GM23338 (cell line): Measurements from ENCODE around the gene TMEM218. TPM values are rescaled to one million over a fixed set of nuclear protein-coding genes. Genes with fewer than 3 reads are reported as not detected.

ENCODE experiments used
- ATAC-seq: fragments of 200-7000 bp; cut with Tn5 transposase; 3 replicates; pipeline ENCODE4 v1.9.1; 2020
- DNase-seq: peaks from one replicate; pipeline ENCODE4 v3.0.0-alpha.2; 2015; ENCODE audit warnings: low spot score
- H2AFZ ChIP-seq: fragments of 200-600 bp; sonication (generic); 2 replicates; pipeline ENCODE4 v1.8.0; 2016; ENCODE audit warnings: antibody characterized with exemption, mild to moderate bottlenecking, moderate library complexity
- H3F3A ChIP-seq: fragments of 200-600 bp; sonication (generic); replicated peaks from 2 replicates; pipeline ENCODE4 v1.8.0; 2017; ENCODE audit warnings: antibody characterized with exemption, mixed run types, low read depth
- H3K27ac ChIP-seq: fragments of 200-600 bp; sonication (generic); 2 replicates; pipeline ENCODE4 v1.6.1; 2016; ENCODE audit warnings: low read depth
- H3K27me3 ChIP-seq: fragments of 200-600 bp; sonication (generic); 2 replicates; pipeline ENCODE4 v1.8.0; 2016; ENCODE audit warnings: mild to moderate bottlenecking, mixed run types, moderate library complexity; ENCODE audit not compliant: insufficient read depth
- H3K36me3 ChIP-seq: fragments of 200-600 bp; sonication (generic); 2 replicates; pipeline ENCODE4 v1.8.0; 2016; ENCODE audit warnings: mild to moderate bottlenecking; ENCODE audit not compliant: insufficient read depth
- H3K4me1 ChIP-seq: fragments of 200-600 bp; sonication (generic); 2 replicates; pipeline ENCODE4 v1.8.0; 2016; ENCODE audit warnings: mild to moderate bottlenecking, moderate library complexity; ENCODE audit not compliant: insufficient read depth
- H3K4me2 ChIP-seq: fragments of 200-600 bp; sonication (generic); 2 replicates; pipeline ENCODE4 v1.7.1; 2017; ENCODE audit warnings: mixed run types
- H3K4me3 ChIP-seq: fragments of 200-600 bp; sonication (generic); 2 replicates; pipeline ENCODE4 v1.6.1; 2016; ENCODE audit warnings: mixed run types
- H3K79me2 ChIP-seq: fragments of 200-600 bp; sonication (generic); replicated peaks from 2 replicates; pipeline ENCODE4 v1.8.0; 2017; ENCODE audit warnings: mild to moderate bottlenecking; ENCODE audit not compliant: insufficient read depth
- H3K9me2 ChIP-seq: fragments of 200-600 bp; sonication (generic); 2 replicates; pipeline ENCODE4 v1.8.0; 2017; ENCODE audit not compliant: insufficient read depth
- H4K20me1 ChIP-seq: fragments of 200-600 bp; sonication (generic); replicated peaks from 2 replicates; pipeline ENCODE4 v1.8.0; 2017; ENCODE audit warnings: mild to moderate bottlenecking; ENCODE audit not compliant: insufficient read depth
- H3K27ac Mint-ChIP-seq: 2 replicates; pipeline ENCODE4 v1.8.0; 2020; ENCODE audit warnings: inconsistent platforms, mild to moderate bottlenecking, moderate library complexity, mixed read lengths
- H3K27me3 Mint-ChIP-seq: 3 replicates; pipeline ENCODE4 v1.8.0; 2022; ENCODE audit warnings: low read depth, mild to moderate bottlenecking, moderate library complexity, mixed read lengths, inconsistent platforms; ENCODE audit not compliant: insufficient read depth, poor library complexity
- H3K36me3 Mint-ChIP-seq: 3 replicates; pipeline ENCODE4 v1.8.0; 2021; ENCODE audit warnings: low read depth, mild to moderate bottlenecking, inconsistent platforms, moderate library complexity, mixed read lengths
- H3K4me1 Mint-ChIP-seq: 3 replicates; pipeline ENCODE4 v1.8.0; 2020; ENCODE audit warnings: mild to moderate bottlenecking, inconsistent platforms, mixed read lengths
- H3K4me3 Mint-ChIP-seq: 3 replicates; pipeline ENCODE4 v1.8.0; 2021; ENCODE audit warnings: moderate library complexity, mild to moderate bottlenecking, inconsistent platforms, mixed read lengths
- H3K9me3 Mint-ChIP-seq: 3 replicates; pipeline ENCODE4 v1.8.0; 2020; ENCODE audit warnings: moderate library complexity, mild to moderate bottlenecking, inconsistent platforms, mixed read lengths
- CREB1 ChIP-seq: fragments of 250-450 bp; sonication (Bioruptor Pico); IDR thresholded peaks from 2 replicates; pipeline ENCODE4 v1.5.0; 2020; ENCODE audit warnings: low read depth, mild to moderate bottlenecking, moderate library complexity
- EZH2 ChIP-seq: fragments of 200-600 bp; sonication (generic); IDR thresholded peaks from one replicate; pipeline ENCODE4 v1.8.0; 2017; ENCODE audit warnings: antibody characterized with exemption, mild to moderate bottlenecking, low read depth; ENCODE audit not compliant: unreplicated experiment
- EZH2phosphoT487 ChIP-seq: fragments of 200-600 bp; sonication (generic); IDR thresholded peaks from one replicate; pipeline ENCODE4 v1.8.1; 2018; ENCODE audit warnings: antibody characterized with exemption; ENCODE audit not compliant: unreplicated experiment
- JUNB ChIP-seq: IDR thresholded peaks from one replicate; pipeline ENCODE4 v1.6.1; 2016; ENCODE audit warnings: antibody characterized with exemption; ENCODE audit not compliant: unreplicated experiment
- NANOG ChIP-seq: IDR thresholded peaks from 2 replicates; pipeline ENCODE4 v1.6.1; 2016; ENCODE audit warnings: antibody characterized with exemption, borderline replicate concordance
- POLR2AphosphoS5 ChIP-seq: IDR thresholded peaks from 2 replicates; pipeline ENCODE4 v1.6.1; 2016; ENCODE audit warnings: antibody characterized with exemption, low read depth
- STAT1 ChIP-seq: IDR thresholded peaks from one replicate; pipeline ENCODE4 v1.6.1; 2016; ENCODE audit warnings: antibody characterized with exemption; ENCODE audit not compliant: unreplicated experiment
- ZNF114 ChIP-seq: fragments of 250-450 bp; sonication (Bioruptor Pico); IDR thresholded peaks from 2 replicates; pipeline ENCODE4 v1.5.0; 2020; ENCODE audit warnings: mild to moderate bottlenecking, moderate library complexity
- ZNF331 ChIP-seq: fragments of 250-450 bp; sonication (Bioruptor Pico); IDR thresholded peaks from 2 replicates; pipeline ENCODE4 v1.5.0; 2020; ENCODE audit warnings: low read depth, mild to moderate bottlenecking, moderate library complexity
- polyA plus RNA-seq: library from polyadenylated mRNA; unstranded; fragments of >200 nt; fragmentation: Nextera tagmentation; extraction: Ambion mirVana; gene quantifications from 2 replicates; pipeline ENCODE4 v1.2.1, GENCODE V29; 2016
- total RNA-seq: library from RNA; depleted of rRNA; stranded (reverse); fragments of >200 nt; shearing (Covaris generic); gene quantifications from 2 replicates; pipeline ENCODE4 v1.2.3, GENCODE V29; 2014
- TF ChIP-seq, protein P1 (sequence below): IDR thresholded peaks from 2 replicates; pipeline ENCODE4 v1.6.1; 2016; ENCODE audit warnings: antibody characterized with exemption
- TF ChIP-seq, protein P2 (sequence below): fragments of 250-450 bp; sonication (Bioruptor Pico); IDR thresholded peaks from 2 replicates; pipeline ENCODE4 v1.5.0; 2020; ENCODE audit warnings: mild to moderate bottlenecking, moderate library complexity
- TF ChIP-seq, protein P3 (sequence below): IDR thresholded peaks from one replicate; pipeline ENCODE4 v1.6.1; 2018; ENCODE audit warnings: antibody characterized with exemption; ENCODE audit not compliant: unreplicated experiment
- TF ChIP-seq, protein P4 (sequence below), 2 experiments: fragments of 200-600 bp in 1 of 2; sonication (generic) in 1 of 2; conservative IDR thresholded peaks; 2 replicates each; pipeline versions ENCODE4 v1.5.1 to v1.6.1; 2016 to 2017; ENCODE audit warnings: antibody characterized with exemption in 2 of 2, low read depth in 2 of 2, mild to moderate bottlenecking in 2 of 2, moderate library complexity in 1 of 2

TMEM218 gene
- total and polyA plus RNA-seq, 2 experiments from 2014 or later: 23.7 to 24.2 TPM

DNA sequence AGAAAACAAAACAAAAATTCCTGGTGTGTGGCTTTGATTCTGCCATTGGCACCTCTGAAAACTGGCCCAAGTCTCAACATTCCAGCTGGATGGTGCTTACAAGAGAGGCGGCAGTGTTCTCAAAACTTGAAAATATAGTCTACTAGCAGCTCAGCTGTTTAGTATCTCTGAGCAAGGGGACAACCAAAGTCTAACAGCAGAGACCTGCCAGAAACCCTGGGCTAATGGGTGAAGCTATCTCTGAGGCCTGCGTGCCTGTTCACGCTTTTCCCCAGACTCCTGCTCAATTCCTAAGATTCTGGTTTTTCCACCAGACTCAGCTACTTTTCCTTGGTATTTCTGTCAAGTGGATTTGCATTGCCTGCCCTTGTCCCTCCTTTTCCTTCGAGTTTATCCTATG lies 17.9 kb downstream of the TMEM218 start:
- DNase-seq (no peak), ATAC-seq (no peak)
- H3K4me2 ChIP-seq: no peak overlapping the region
- no peaks in the 10 kb centered on the region for H3F3A ChIP-seq
- TF ChIP-seq CREB1 (no peak), ZNF114 (CRISPR knock-in tag) (no peak), STAT1 (no peak), EZH2phosphoT487 (no peak), ZNF331 (CRISPR knock-in tag) (no peak), NANOG (no peak), EZH2 (no peak), JUNB (no peak), POLR2AphosphoS5 (no peak)
- TF ChIP-seq, protein P1, sequence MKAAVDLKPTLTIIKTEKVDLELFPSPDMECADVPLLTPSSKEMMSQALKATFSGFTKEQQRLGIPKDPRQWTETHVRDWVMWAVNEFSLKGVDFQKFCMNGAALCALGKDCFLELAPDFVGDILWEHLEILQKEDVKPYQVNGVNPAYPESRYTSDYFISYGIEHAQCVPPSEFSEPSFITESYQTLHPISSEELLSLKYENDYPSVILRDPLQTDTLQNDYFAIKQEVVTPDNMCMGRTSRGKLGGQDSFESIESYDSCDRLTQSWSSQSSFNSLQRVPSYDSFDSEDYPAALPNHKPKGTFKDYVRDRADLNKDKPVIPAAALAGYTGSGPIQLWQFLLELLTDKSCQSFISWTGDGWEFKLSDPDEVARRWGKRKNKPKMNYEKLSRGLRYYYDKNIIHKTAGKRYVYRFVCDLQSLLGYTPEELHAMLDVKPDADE: no peak
- TF ChIP-seq, protein P2, sequence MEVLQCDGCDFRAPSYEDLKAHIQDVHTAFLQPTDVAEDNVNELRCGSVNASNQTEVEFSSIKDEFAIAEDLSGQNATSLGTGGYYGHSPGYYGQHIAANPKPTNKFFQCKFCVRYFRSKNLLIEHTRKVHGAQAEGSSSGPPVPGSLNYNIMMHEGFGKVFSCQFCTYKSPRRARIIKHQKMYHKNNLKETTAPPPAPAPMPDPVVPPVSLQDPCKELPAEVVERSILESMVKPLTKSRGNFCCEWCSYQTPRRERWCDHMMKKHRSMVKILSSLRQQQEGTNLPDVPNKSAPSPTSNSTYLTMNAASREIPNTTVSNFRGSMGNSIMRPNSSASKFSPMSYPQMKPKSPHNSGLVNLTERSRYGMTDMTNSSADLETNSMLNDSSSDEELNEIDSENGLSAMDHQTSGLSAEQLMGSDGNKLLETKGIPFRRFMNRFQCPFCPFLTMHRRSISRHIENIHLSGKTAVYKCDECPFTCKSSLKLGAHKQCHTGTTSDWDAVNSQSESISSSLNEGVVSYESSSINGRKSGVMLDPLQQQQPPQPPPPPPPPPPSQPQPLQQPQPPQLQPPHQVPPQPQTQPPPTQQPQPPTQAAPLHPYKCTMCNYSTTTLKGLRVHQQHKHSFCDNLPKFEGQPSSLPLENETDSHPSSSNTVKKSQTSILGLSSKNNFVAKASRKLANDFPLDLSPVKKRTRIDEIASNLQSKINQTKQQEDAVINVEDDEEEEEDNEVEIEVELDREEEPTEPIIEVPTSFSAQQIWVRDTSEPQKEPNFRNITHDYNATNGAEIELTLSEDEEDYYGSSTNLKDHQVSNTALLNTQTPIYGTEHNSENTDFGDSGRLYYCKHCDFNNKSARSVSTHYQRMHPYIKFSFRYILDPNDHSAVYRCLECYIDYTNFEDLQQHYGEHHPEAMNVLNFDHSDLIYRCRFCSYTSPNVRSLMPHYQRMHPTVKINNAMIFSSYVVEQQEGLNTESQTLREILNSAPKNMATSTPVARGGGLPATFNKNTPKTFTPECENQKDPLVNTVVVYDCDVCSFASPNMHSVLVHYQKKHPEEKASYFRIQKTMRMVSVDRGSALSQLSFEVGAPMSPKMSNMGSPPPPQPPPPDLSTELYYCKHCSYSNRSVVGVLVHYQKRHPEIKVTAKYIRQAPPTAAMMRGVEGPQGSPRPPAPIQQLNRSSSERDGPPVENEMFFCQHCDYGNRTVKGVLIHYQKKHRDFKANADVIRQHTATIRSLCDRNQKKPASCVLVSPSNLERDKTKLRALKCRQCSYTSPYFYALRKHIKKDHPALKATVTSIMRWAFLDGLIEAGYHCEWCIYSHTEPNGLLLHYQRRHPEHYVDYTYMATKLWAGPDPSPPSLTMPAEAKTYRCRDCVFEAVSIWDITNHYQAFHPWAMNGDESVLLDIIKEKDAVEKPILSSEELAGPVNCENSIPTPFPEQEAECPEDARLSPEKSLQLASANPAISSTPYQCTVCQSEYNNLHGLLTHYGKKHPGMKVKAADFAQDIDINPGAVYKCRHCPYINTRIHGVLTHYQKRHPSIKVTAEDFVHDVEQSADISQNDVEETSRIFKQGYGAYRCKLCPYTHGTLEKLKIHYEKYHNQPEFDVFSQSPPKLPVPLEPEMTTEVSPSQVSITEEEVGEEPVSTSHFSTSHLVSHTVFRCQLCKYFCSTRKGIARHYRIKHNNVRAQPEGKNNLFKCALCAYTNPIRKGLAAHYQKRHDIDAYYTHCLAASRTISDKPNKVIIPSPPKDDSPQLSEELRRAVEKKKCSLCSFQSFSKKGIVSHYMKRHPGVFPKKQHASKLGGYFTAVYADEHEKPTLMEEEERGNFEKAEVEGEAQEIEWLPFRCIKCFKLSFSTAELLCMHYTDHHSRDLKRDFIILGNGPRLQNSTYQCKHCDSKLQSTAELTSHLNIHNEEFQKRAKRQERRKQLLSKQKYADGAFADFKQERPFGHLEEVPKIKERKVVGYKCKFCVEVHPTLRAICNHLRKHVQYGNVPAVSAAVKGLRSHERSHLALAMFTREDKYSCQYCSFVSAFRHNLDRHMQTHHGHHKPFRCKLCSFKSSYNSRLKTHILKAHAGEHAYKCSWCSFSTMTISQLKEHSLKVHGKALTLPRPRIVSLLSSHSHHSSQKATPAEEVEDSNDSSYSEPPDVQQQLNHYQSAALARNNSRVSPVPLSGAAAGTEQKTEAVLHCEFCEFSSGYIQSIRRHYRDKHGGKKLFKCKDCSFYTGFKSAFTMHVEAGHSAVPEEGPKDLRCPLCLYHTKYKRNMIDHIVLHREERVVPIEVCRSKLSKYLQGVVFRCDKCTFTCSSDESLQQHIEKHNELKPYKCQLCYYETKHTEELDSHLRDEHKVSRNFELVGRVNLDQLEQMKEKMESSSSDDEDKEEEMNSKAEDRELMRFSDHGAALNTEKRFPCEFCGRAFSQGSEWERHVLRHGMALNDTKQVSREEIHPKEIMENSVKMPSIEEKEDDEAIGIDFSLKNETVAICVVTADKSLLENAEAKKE (CRISPR knock-in tag): no peak
- TF ChIP-seq, protein P3, sequence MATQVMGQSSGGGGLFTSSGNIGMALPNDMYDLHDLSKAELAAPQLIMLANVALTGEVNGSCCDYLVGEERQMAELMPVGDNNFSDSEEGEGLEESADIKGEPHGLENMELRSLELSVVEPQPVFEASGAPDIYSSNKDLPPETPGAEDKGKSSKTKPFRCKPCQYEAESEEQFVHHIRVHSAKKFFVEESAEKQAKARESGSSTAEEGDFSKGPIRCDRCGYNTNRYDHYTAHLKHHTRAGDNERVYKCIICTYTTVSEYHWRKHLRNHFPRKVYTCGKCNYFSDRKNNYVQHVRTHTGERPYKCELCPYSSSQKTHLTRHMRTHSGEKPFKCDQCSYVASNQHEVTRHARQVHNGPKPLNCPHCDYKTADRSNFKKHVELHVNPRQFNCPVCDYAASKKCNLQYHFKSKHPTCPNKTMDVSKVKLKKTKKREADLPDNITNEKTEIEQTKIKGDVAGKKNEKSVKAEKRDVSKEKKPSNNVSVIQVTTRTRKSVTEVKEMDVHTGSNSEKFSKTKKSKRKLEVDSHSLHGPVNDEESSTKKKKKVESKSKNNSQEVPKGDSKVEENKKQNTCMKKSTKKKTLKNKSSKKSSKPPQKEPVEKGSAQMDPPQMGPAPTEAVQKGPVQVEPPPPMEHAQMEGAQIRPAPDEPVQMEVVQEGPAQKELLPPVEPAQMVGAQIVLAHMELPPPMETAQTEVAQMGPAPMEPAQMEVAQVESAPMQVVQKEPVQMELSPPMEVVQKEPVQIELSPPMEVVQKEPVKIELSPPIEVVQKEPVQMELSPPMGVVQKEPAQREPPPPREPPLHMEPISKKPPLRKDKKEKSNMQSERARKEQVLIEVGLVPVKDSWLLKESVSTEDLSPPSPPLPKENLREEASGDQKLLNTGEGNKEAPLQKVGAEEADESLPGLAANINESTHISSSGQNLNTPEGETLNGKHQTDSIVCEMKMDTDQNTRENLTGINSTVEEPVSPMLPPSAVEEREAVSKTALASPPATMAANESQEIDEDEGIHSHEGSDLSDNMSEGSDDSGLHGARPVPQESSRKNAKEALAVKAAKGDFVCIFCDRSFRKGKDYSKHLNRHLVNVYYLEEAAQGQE: no peak
- TF ChIP-seq, protein P4, sequence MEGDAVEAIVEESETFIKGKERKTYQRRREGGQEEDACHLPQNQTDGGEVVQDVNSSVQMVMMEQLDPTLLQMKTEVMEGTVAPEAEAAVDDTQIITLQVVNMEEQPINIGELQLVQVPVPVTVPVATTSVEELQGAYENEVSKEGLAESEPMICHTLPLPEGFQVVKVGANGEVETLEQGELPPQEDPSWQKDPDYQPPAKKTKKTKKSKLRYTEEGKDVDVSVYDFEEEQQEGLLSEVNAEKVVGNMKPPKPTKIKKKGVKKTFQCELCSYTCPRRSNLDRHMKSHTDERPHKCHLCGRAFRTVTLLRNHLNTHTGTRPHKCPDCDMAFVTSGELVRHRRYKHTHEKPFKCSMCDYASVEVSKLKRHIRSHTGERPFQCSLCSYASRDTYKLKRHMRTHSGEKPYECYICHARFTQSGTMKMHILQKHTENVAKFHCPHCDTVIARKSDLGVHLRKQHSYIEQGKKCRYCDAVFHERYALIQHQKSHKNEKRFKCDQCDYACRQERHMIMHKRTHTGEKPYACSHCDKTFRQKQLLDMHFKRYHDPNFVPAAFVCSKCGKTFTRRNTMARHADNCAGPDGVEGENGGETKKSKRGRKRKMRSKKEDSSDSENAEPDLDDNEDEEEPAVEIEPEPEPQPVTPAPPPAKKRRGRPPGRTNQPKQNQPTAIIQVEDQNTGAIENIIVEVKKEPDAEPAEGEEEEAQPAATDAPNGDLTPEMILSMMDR (conservative IDR thresholded peaks at IDR 0.05; ENCODE audit: low read depth in 2 of 2): no peak
- no peaks in the 10 kb centered on the region for H3K9me3 Mint-ChIP-seq
- H3K79me2 ChIP-seq: no peaks in the 10 kb centered on the region
- no peak overlapping the region for H2AFZ ChIP-seq
- 0 out of 2 replicates have a peak, but pooled peaks cover 5% of the 10 kb centered on the region for H3K36me3 ChIP-seq
- no peaks in the 10 kb centered on the region for H3K27me3 ChIP-seq
- H3K36me3 Mint-ChIP-seq: peaks cover under 1% of the 10 kb centered on the region; the same call in 1 of the 3 replicates
- no peak overlapping the region for H3K4me3 ChIP-seq
- H3K27me3 Mint-ChIP-seq: no peaks in the 10 kb centered on the region
- no peak overlapping the region for H3K27ac ChIP-seq
- no peaks in the 10 kb centered on the region for H3K9me2 ChIP-seq
- H3K4me3 Mint-ChIP-seq: no peak overlapping the region
- no peaks in the 10 kb centered on the region; the same call in 1 of the 2 replicates for H4K20me1 ChIP-seq
- no peak overlapping the region for H3K27ac Mint-ChIP-seq
- peaks cover 41% of the 10 kb centered on the region for H3K4me1 Mint-ChIP-seq
- H3K4me1 ChIP-seq: peaks cover 20% of the 10 kb centered on the region
